Chondrocyte (in vitro differentiated cells): Measurements from ENCODE around the gene OR1L6. TPM values are rescaled to one million over a fixed set of nuclear protein-coding genes. Genes with fewer than 3 reads are reported as not detected.

Experiments
- DNase-seq: peaks from one replicate; pipeline ENCODE4 v3.0.0; 2021; ENCODE audit warnings: mixed read lengths, low spot score
- H3K27ac Mint-ChIP-seq: one replicate; pipeline ENCODE4 v1.8.0; 2021; ENCODE audit warnings: mild to moderate bottlenecking, moderate library complexity, mixed read lengths; ENCODE audit not compliant: unreplicated experiment
- H3K27me3 Mint-ChIP-seq: 2 replicates; pipeline ENCODE4 v1.8.0; 2021; ENCODE audit warnings: low read depth, mixed read lengths
- H3K36me3 Mint-ChIP-seq: 2 replicates; pipeline ENCODE4 v1.8.0; 2021; ENCODE audit warnings: low read depth, mixed read lengths
- H3K4me1 Mint-ChIP-seq: 2 replicates; pipeline ENCODE4 v1.8.0; 2021; ENCODE audit warnings: low read depth, mild to moderate bottlenecking, mixed read lengths
- H3K4me3 Mint-ChIP-seq: one replicate; pipeline ENCODE4 v1.8.0; 2021; ENCODE audit warnings: mild to moderate bottlenecking, moderate library complexity, mixed read lengths; ENCODE audit not compliant: unreplicated experiment
- H3K9me3 Mint-ChIP-seq: 2 replicates; pipeline ENCODE4 v1.8.0; 2021; ENCODE audit warnings: low read depth, mixed read lengths
- total RNA-seq: library from RNA; stranded (reverse); gene quantifications from 3 replicates; pipeline ENCODE4 v1.2.1, GENCODE V29; 2021
- TF ChIP-seq, protein P1 (sequence below): fragments of 200-600 bp; sonication (generic); IDR thresholded peaks from 2 replicates; pipeline ENCODE4 v1.5.0; 2021; ENCODE audit warnings: antibody characterized with exemption, mild to moderate bottlenecking, moderate library complexity

Gene OR1L6
- total RNA-seq, 1 donor from 2014 or later = not detected

DNA sequence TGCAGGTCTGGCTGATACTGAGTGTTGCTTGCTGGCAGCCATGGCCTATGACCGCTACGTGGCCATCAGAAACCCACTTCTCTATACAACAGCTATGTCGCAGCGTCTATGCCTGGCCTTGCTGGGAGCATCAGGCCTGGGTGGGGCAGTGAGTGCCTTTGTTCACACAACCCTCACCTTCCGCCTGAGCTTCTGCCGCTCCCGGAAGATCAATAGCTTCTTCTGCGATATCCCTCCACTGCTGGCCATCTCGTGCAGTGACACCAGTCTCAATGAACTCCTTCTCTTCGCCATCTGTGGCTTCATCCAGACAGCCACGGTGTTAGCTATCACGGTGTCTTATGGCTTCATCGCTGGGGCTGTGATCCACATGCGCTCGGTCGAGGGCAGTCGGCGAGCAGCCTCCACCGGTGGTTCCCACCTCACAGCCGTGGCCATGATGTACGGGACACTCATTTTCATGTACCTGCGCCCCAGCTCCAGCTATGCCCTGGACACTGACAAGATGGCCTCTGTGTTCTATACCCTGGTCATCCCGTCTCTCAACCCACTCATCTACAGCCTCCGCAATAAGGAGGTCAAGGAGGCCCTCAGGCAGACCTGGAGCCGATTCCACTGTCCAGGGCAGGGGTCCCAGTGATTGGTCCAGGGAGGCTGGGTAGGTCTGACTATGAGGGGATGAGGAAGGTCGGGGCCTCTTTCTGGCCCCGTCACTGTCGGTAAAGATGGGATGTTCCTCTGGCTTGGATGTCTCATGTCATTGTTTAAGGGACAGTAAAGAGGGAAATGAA lies 47.3 kb downstream of the OR1L6 start:
- TF ChIP-seq, protein P1, sequence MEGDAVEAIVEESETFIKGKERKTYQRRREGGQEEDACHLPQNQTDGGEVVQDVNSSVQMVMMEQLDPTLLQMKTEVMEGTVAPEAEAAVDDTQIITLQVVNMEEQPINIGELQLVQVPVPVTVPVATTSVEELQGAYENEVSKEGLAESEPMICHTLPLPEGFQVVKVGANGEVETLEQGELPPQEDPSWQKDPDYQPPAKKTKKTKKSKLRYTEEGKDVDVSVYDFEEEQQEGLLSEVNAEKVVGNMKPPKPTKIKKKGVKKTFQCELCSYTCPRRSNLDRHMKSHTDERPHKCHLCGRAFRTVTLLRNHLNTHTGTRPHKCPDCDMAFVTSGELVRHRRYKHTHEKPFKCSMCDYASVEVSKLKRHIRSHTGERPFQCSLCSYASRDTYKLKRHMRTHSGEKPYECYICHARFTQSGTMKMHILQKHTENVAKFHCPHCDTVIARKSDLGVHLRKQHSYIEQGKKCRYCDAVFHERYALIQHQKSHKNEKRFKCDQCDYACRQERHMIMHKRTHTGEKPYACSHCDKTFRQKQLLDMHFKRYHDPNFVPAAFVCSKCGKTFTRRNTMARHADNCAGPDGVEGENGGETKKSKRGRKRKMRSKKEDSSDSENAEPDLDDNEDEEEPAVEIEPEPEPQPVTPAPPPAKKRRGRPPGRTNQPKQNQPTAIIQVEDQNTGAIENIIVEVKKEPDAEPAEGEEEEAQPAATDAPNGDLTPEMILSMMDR = no peak
- peaks cover 2% of the 10 kb centered on the region for H3K9me3 Mint-ChIP-seq
- no peak overlapping the region for H3K27ac Mint-ChIP-seq
- H3K36me3 Mint-ChIP-seq = no peaks in the 10 kb centered on the region
- peaks cover 17% of the 10 kb centered on the region for H3K27me3 Mint-ChIP-seq
- H3K4me3 Mint-ChIP-seq = no peak overlapping the region
- no peaks in the 10 kb centered on the region for H3K4me1 Mint-ChIP-seq
- no peak for DNase-seq

DNA sequence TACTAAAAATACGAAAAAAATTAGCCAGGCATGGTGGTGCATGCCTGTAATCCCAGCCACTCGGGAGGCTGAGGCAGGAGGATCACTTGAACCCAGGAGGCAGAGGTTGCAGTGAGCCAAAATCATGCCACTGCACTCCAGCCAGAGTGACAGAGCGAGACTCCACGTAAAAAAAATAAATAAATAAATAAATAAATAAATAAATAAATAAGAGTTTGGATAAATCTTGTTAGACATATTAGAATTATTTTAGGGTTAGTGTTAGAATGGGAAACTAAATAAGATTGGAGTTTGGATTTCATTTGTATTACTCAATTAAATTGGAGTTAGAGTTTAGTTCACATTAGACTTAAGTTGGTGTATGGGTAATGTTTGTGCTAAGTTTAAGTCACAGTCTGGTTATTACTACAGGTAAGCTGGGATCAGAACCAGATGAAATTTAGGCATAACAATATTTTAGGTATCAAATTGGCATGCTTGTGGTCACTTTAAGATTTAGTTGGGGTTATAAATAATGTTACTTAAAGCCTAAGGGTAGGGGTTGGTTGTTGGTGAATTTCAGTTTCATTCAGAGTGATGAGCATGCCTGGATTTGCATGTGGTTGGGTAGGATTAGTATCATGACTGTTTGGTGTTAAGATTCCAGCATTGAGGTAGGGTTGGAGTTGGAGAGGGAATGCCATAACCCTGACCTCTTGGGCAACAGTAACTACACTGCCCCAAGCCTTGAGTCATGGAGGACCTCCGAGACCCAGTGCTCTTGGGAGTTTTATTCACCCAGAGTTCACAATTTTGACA lies 50.0 kb downstream of the OR1L6 start:
- Mint-ChIP-seq H3K4me3 (no peak overlapping the region), H3K9me3 (peaks cover 2% of the 10 kb centered on the region), H3K27me3 (peaks cover 12% of the 10 kb centered on the region), H3K4me1 (no peaks in the 10 kb centered on the region), H3K27ac (no peak overlapping the region), H3K36me3 (no peaks in the 10 kb centered on the region)
- TF ChIP-seq, protein P1 = no peak
- DNase-seq = no peak

DNA sequence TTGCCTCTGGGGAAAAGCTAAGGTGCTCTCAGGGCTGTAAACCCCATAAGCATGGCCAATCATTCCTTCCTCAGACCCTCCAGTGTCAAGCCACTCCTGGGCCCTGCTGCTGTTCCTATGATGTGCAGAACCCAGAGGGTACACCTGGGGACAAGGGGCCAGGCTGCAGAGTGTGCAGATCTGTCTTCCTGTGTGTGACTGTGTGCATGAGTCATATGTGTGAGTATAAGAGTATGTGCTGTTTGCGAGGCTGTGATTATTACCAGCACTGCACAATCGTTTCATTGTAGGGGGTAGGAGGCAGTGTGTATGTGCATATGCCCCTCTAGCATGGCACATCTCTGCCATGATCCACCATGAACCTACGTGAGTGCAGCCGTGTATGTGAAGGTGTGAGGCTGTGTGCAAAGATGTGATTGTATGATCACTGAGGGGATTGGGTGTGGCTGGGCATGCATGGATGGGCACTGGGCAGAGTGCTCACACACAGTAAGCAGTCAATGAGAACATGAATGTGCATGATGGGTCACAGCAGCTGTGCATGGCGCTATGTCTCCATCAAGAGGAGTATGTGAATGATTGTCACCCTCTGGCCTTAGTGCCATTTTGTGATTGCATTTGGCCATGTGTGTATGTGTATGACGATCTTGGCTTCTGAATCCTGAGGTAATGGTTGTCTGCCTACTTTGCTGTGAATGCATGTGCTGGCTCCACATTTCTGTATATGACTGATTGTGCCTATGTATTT lies 55.4 kb downstream of the OR1L6 start:
- TF ChIP-seq, protein P1 = no peak
- H3K9me3 Mint-ChIP-seq = no peaks in the 10 kb centered on the region
- H3K27me3 Mint-ChIP-seq = peaks cover 18% of the 10 kb centered on the region
- no peaks in the 10 kb centered on the region for H3K4me1 Mint-ChIP-seq
- no peak overlapping the region for H3K4me3 Mint-ChIP-seq
- peaks cover 6% of the 10 kb centered on the region for H3K36me3 Mint-ChIP-seq
- DNase-seq = no peak
- no peak overlapping the region for H3K27ac Mint-ChIP-seq

Other genes with a start within 250 kb of the OR1L6 start
- gene OR1J2, start 231.5 kb upstream of the OR1L6 start, total RNA-seq = not detected in 3 replicates
- gene OR1J4, start 223.2 kb upstream of the OR1L6 start, total RNA-seq = not detected in 3 replicates
- gene OR1N1, start 215.0 kb upstream of the OR1L6 start, total RNA-seq = not detected in 3 replicates
- gene OR1N2, start 189.2 kb upstream of the OR1L6 start, total RNA-seq = not detected in 3 replicates
- not detected in 3 replicates for gene OR1L8, start 158.9 kb upstream of the OR1L6 start, total RNA-seq
- gene OR1Q1, start 127.6 kb upstream of the OR1L6 start, total RNA-seq = not detected in 3 replicates
- not detected in 3 replicates for gene OR1B1, start 84.7 kb upstream of the OR1L6 start, total RNA-seq
- not detected in 3 replicates for gene OR1L1, start 80.6 kb upstream of the OR1L6 start, total RNA-seq
- gene OR1L3, start 67.2 kb upstream of the OR1L6 start, total RNA-seq = not detected in 3 replicates
- gene OR1L4, start 18.3 kb upstream of the OR1L6 start, total RNA-seq = not detected in 3 replicates
- not detected in 3 replicates for gene OR5C1, start 46.6 kb downstream of the OR1L6 start, total RNA-seq
- gene OR1K1, start 57.8 kb downstream of the OR1L6 start, total RNA-seq = not detected in 3 replicates
- 24.9 to 28.0 TPM (median 26.4 TPM) in 3 replicates for gene PDCL, start 86.3 kb downstream of the OR1L6 start, total RNA-seq
- 74.4 to 87.2 TPM (median 74.6 TPM) in 3 replicates for gene RC3H2, start 163.1 kb downstream of the OR1L6 start, total RNA-seq
- gene ZBTB6, start 171.0 kb downstream of the OR1L6 start, total RNA-seq = 8.1 to 8.9 TPM (median 8.6 TPM) in 3 replicates
- 5.1 to 6.9 TPM (median 6.2 TPM) in 3 replicates for gene ZBTB26, start 189.2 kb downstream of the OR1L6 start, total RNA-seq
- gene RABGAP1, start 198.7 kb downstream of the OR1L6 start, total RNA-seq = 91.8 to 94.2 TPM (median 92.9 TPM) in 3 replicates